Gastroesophageal sphincter (tissue), 4 donors: ENCODE data around the gene COL5A1. TPM values are rescaled to one million over a fixed set of nuclear protein-coding genes. Genes with fewer than 3 reads are reported as not detected.
"Not testable (repeated sequence)": the region's sequence is repeated elsewhere in the genome, so short reads cannot be mapped to it uniquely, and the experiment has no call there.

Experiments
- ATAC-seq: fragments of 150-250 bp; one replicate; pipeline ENCODE4 v1.9.1; 2016; ENCODE audit warnings: mild to moderate bottlenecking, moderate library complexity
- H3K27ac ChIP-seq, 4 donors: fragments of 200-600 bp; sonication (generic) in 3 of 4; 1 replicate in 3 of 4; 2 replicates in 1 of 4; pipeline ENCODE4 v1.5.1; 2016 to 2019
- H3K27me3 ChIP-seq: fragments of 200-600 bp; sonication (generic); one replicate; pipeline ENCODE4 v1.5.1; 2019
- H3K36me3 ChIP-seq, 2 donors: fragments of 200-600 bp; sonication (generic); one replicate each; pipeline ENCODE4 v1.5.1; 2019; ENCODE audit warnings: control low read depth in 1 of 2
- H3K4me1 ChIP-seq, 3 donors: fragments of 200-600 bp; sonication (generic); 1 replicate in 2 of 3; 2 replicates in 1 of 3; pipeline ENCODE4 v1.5.1; 2016 to 2019; ENCODE audit warnings: control low read depth in 2 of 3
- H3K4me3 ChIP-seq, 2 donors: fragments of 200-600 bp; sonication (generic); one replicate each; pipeline ENCODE4 v1.5.1; 2019; ENCODE audit warnings: mild to moderate bottlenecking in 1 of 2, moderate library complexity in 1 of 2
- H3K9me3 ChIP-seq, 3 donors: fragments of 200-600 bp; sonication (generic); one replicate each; pipeline ENCODE4 v1.5.1; 2017 to 2019; ENCODE audit warnings: control low read depth in 2 of 3
- EP300 ChIP-seq: sonication (generic); formaldehyde crosslinking; IDR thresholded peaks from one replicate; pipeline ENCODE4 v1.6.1; 2017; ENCODE audit warnings: antibody characterized with exemption, mild to moderate bottlenecking
- POLR2A ChIP-seq, 2 donors: fragments of 450-650 bp; IDR thresholded peaks; one replicate each; pipeline ENCODE4 v1.6.1; 2017; ENCODE audit warnings: antibody characterized with exemption in 2 of 2, mild to moderate bottlenecking in 2 of 2, moderate library complexity in 1 of 2
- POLR2AphosphoS5 ChIP-seq: sonication (generic); formaldehyde crosslinking; IDR thresholded peaks from one replicate; pipeline ENCODE4 v1.6.1; 2017; ENCODE audit warnings: antibody characterized with exemption
- WGBS, 2 donors: methylation state at CpG; one replicate each; pipeline ENCODE4 v1.1.5; 2018; ENCODE audit warnings: low coverage in 1 of 2; 5-methylcytosine and 5-hydroxymethylcytosine counted together
- total RNA-seq, 4 donors: library from RNA; depleted of rRNA; stranded (reverse); fragments of >200 nt; gene quantifications; one replicate each; pipeline ENCODE4 v1.1.0, GENCODE V29; 2016
- TF ChIP-seq, protein P1 (sequence below), 4 experiments: fragments of 200-600 bp in 2 of 4; fragments of 450-650 bp in 2 of 4; sonication (generic) in 1 of 4; IDR thresholded peaks; one replicate each; pipeline ENCODE4 v1.5.1; 2017 to 2019; ENCODE audit warnings: antibody characterized with exemption in 4 of 4, mild to moderate bottlenecking in 2 of 4, moderate library complexity in 2 of 4

Gene COL5A1
- total RNA-seq, 4 donors from 2014 or later, result 48.5 to 86.4 (median 74.9) TPM

DNA sequence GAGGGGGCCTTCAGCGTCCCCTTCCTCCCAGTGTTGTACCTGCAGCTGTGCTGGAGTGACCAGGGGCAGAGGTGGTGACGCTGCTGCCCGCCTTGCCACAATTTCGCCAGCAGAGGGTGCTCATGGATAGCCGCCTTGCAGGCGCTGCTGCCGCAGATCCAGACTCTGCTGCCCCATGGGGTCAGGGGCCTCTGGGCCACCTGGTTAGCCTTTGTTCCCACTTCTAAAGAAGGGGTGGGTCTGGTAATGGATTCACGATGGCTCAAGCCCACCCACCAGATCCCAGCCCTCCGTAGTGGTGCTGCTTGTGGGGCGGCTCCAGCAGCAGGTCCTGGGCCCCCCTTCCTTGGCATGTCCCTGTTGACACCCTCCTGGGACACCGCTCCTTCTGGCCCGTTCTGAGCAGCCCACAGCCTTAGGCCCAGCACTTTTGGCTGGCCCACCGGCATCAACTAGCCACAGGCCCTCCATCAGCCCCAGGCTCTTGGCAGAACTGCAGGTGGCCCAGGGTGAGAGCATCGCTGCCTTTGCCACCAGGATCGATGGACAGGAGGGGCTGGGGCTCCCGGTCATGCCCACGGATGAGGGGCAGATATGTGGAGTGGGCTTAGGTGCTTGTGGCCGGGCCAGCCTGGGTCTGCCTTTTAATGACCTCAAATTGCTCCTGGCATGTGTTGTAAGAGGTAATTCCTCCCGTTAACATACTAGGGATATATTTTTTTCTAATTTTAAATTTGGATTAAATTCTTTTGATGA lies 57.2 kb downstream of the COL5A1 start:
- Histone ChIP-seq H3K9me3 (no peaks in the 10 kb centered on the region), H3K4me1 (peaks cover 0 to 66% (median 10%) of the 10 kb centered on the region in 3 donors), H3K27ac (peak overlapping the region in 3 of 4 donors; percentile 44 to 66 (median 51)), H3K4me3 (no peak overlapping the region), H3K36me3 (peaks cover 0 to 35% of the 10 kb centered on the region in 2 donors), H3K27me3 (no peaks in the 10 kb centered on the region)
- ATAC-seq, result peak; percentile 74
- TF ChIP-seq, protein P1, sequence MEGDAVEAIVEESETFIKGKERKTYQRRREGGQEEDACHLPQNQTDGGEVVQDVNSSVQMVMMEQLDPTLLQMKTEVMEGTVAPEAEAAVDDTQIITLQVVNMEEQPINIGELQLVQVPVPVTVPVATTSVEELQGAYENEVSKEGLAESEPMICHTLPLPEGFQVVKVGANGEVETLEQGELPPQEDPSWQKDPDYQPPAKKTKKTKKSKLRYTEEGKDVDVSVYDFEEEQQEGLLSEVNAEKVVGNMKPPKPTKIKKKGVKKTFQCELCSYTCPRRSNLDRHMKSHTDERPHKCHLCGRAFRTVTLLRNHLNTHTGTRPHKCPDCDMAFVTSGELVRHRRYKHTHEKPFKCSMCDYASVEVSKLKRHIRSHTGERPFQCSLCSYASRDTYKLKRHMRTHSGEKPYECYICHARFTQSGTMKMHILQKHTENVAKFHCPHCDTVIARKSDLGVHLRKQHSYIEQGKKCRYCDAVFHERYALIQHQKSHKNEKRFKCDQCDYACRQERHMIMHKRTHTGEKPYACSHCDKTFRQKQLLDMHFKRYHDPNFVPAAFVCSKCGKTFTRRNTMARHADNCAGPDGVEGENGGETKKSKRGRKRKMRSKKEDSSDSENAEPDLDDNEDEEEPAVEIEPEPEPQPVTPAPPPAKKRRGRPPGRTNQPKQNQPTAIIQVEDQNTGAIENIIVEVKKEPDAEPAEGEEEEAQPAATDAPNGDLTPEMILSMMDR (IDR thresholded peaks at IDR 0.05), result peak in 3 of 4 experiments; percentile 95 to 99 (median 97)
- TF ChIP-seq POLR2AphosphoS5 (no peak), EP300 (no peak), POLR2A (IDR thresholded peaks at IDR 0.05) (no peak)
- 32 to 51% methylated on average over 2 to 6 of the region's 19 CpGs for WGBS, 2 donors

DNA sequence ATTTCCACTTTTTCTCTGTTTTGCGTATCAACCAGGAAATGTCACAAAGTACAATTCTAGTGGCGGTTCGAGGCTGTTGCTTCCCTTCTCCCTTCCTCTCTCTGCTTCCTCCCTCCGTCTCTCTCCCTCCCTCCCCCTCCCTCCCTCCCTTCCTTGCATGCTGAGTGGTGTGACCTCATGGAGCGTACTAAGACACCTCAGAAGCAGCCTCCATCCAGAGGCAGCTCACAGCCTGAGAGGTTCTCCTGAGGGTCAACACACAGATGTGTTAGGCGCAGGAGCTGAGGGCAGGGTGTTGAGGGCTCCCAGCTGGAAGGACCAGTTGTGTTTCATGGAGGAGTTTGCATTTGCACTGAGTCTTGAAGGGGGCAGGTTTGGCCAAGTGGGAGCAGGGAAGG lies 57.7 kb downstream of the COL5A1 start:
- Histone ChIP-seq H3K36me3 (peaks cover 0 to 29% of the 10 kb centered on the region in 2 donors), H3K4me3 (no peak overlapping the region), H3K27ac (peak overlapping the region in 2 of 4 donors; percentile 51 to 66), H3K27me3 (no peaks in the 10 kb centered on the region), H3K9me3 (no peaks in the 10 kb centered on the region), H3K4me1 (peaks cover 0 to 66% (median 10%) of the 10 kb centered on the region in 3 donors)
- WGBS, 2 donors, result 43 to 83% methylated on average over 1 to 6 of the region's 6 CpGs
- TF ChIP-seq POLR2A (IDR thresholded peaks at IDR 0.05) (no peak), EP300 (no peak)
- peak; percentile 29 for ATAC-seq

DNA sequence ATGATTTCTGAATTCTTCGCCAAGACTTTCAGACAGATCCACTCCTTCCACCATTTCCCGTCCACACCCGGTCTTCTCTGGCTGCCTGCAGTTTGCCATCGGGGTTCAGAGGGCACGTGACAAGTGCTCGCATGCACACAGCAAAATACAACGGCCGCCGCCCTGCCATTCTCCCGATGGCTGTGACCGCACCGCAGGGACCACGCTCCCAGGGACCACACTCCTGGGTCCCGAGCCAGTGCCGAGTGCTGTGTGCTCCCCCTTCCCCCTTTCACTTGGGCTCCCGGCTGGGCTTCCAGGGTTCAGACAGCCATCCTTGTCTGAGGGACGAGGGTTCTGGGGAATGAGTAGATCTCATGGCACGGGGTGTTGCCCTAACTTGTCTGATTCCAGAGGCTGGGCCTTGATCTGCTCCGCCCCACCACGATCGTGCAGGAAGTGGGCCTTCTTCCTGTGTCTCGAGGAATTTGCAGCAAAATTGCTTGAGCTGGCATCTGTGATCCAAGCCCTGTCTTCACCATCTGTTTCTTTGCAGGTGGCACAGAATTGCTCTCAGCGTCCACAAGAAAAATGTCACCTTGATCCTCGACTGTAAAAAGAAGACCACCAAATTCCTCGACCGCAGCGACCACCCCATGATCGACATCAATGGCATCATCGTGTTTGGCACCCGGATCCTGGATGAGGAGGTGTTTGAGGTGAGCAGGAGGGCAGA lies 59.2 kb downstream of the COL5A1 start:
- ATAC-seq, result no peak
- H3K4me1 ChIP-seq, result peaks cover 0 to 67% (median 16%) of the 10 kb centered on the region in 3 donors

DNA sequence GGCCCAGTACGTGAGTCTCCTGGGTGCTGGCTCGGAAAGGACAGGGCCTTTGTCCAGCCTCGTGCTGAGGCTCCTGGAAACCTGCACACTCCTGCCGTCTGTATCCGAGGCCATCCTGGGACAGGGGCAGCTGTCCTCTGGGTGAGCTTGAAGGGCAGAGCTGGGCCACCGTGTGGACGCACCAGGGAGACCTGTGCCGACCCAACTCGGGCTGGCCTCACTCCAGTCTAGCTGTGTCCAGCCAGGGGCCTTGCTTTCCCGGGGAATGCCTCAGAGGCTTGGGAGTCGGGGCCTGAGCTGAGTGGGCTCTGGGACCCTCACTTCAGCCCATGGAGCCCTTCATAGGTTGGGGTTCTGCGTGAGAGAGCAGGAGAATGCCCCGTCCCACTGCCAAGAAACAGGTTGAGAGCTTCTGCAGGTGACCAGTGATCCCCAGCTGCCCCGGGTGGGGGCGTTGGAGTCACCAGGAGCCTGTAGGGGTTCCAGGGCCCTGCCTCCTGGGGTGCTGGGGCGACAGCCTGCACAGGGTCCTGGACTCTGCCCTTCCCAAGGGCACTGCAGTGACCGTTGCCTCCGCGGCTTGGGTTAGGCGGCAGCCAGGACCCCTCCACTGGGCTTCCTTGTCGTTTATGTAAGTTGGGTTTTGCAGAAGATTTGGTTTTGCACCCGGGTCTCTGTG lies 60.1 kb downstream of the COL5A1 start:
- WGBS, 2 donors, result no CpG with 5 or more reads among the region's 22 CpGs
- TF ChIP-seq POLR2AphosphoS5 (no peak), EP300 (no peak), POLR2A (IDR thresholded peaks at IDR 0.05) (no peak)
- TF ChIP-seq, protein P1 (IDR thresholded peaks at IDR 0.05), result no peak
- no peaks in the 10 kb centered on the region for H3K9me3 ChIP-seq
- H3K36me3 ChIP-seq, result peaks cover 0 to 29% of the 10 kb centered on the region in 2 donors
- no peak overlapping the region for H3K4me3 ChIP-seq
- ATAC-seq, result no peak
- H3K27me3 ChIP-seq, result no peaks in the 10 kb centered on the region
- peaks cover 2 to 73% (median 22%) of the 10 kb centered on the region in 3 donors for H3K4me1 ChIP-seq
- no peak overlapping the region for H3K27ac ChIP-seq

More for the DNA sequence above, 59.2 kb downstream of the COL5A1 start:
- H3K27me3 ChIP-seq, result no peaks in the 10 kb centered on the region
- no peak overlapping the region for H3K27ac ChIP-seq
- H3K4me3 ChIP-seq, result no peak overlapping the region
- 75 to 76% methylated on average over 5 to 11 of the region's 30 CpGs for WGBS, 2 donors
- no peak for TF ChIP-seq POLR2AphosphoS5
- TF ChIP-seq, protein P1 (IDR thresholded peaks at IDR 0.05), result no peak
- TF ChIP-seq POLR2A (IDR thresholded peaks at IDR 0.05), result no peak
- no peak for TF ChIP-seq EP300
- H3K36me3 ChIP-seq, result peaks cover 0 to 29% of the 10 kb centered on the region in 2 donors
- H3K9me3 ChIP-seq, result no peaks in the 10 kb centered on the region

DNA sequence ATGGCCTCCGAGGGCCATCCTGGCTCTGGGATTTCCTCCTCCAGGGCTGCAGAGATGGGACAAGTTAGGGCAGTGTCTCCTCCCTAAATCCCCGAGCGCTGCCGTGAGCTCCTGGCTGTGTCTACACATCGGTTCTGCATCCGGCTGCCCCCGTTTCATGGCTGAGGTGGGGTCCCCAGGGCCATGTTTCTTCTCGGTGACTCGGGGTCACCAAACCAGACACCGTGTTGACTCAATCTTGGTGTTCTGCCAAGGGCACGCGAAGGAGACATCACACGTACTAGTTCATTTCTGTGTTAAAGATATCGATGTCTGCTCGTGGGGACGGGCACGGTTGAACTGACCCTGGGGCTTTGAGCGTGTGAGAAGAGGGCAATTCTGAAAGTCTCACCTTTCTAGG lies 60.7 kb downstream of the COL5A1 start:
- Histone ChIP-seq H3K27me3 (no peaks in the 10 kb centered on the region), H3K4me3 (no peak overlapping the region), H3K36me3 (peaks cover 0 to 29% of the 10 kb centered on the region in 2 donors), H3K27ac (peak overlapping the region in 1 of 4 donors; percentile 46), H3K4me1 (peaks cover 3 to 76% (median 28%) of the 10 kb centered on the region in 3 donors), H3K9me3 (no peaks in the 10 kb centered on the region)
- ATAC-seq, result no peak
- TF ChIP-seq POLR2AphosphoS5 (no peak), EP300 (no peak)
- TF ChIP-seq, protein P1 (IDR thresholded peaks at IDR 0.05), result no peak
- WGBS, 2 donors, result no CpG with 5 or more reads among the region's 18 CpGs

DNA sequence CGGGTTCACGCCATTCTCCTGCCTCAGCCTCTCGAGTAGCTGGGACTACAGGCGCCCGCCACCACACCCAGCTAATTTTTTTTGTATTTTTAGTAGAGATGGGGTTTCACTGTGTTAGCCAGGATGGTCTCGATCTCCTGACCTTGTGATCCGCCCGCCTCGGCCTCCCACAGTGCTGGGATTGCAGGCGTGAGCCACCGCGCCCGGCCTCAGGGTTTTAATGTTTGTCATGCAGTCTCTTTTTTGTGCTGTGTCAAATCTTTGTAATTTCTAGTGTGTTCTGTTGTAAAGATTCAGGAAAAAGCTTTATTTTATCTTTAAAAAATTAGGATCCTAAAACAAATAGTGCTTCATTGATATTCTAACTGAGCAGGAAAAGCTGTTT lies 62.1 kb downstream of the COL5A1 start:
- not testable (repeated sequence) for H3K9me3 ChIP-seq, ATAC-seq, H3K27me3 ChIP-seq, H3K4me3 ChIP-seq
- Histone ChIP-seq H3K27ac (peak overlapping the region in 2 of 4 donors; percentile 85 to 88), H3K36me3 (peaks cover 0 to 29% of the 10 kb centered on the region in 2 donors), H3K4me1 (peaks cover 8 to 79% (median 40%) of the 10 kb centered on the region in 3 donors)
- 61 to 90% methylated on average over 5 to 8 of the region's 13 CpGs for WGBS, 2 donors
